Measurements from ENCODE around the gene TIMM17B. TPM values are rescaled to one million over a fixed set of nuclear protein-coding genes. Genes with fewer than 3 reads are reported as not detected.

The TIMM17B gene
- total RNA-seq, 1 donor from 2014 or later, result 95.7 TPM

DNA sequence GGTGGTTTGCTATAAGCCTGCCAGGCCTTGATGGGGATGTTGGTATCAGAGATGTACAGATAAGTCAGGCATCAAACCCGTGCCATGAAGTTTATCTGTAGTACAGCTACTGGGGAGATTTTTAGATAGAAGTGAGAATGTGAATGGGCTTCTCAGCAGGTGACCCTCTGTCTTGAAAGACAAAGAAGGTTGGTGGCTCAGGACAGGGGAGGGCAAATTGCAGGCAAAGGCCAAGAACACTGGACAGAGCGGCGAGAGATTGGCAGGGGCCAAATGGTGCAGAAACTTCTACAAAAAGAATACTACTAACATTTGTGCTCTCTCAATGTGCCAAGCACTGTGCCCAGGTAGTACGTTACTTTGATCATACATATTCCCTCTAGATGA lies 23.1 kb upstream of the TIMM17B start:
- H3K27ac Mint-ChIP-seq (ENCODE audit: unreplicated experiment), result no peak overlapping the region
- H3K9me3 Mint-ChIP-seq, result no peaks in the 10 kb centered on the region
- no peaks in the 10 kb centered on the region for H3K27me3 Mint-ChIP-seq (ENCODE audit: low read depth)
- DNase-seq (ENCODE audit: low read depth, low spot score), result no peak
- H3K4me1 Mint-ChIP-seq, result peaks cover 31% of the 10 kb centered on the region
- H3K4me3 Mint-ChIP-seq, result peak overlapping the region; percentile 47
- no peak for TF ChIP-seq CTCF (conservative IDR thresholded peaks at IDR 0.05)
- H3K36me3 Mint-ChIP-seq (ENCODE audit: low read depth), result peaks cover 15% of the 10 kb centered on the region

- no peak for DNase-seq (ENCODE audit: low read depth, low spot score)
- H3K27me3 Mint-ChIP-seq (ENCODE audit: low read depth), result no peaks in the 10 kb centered on the region
- H3K4me3 Mint-ChIP-seq, result peak overlapping the region; percentile 88
- TF ChIP-seq CTCF (conservative IDR thresholded peaks at IDR 0.05), result no peak
- H3K27ac Mint-ChIP-seq (ENCODE audit: unreplicated experiment), result no peak overlapping the region
- peaks cover 31% of the 10 kb centered on the region for H3K4me1 Mint-ChIP-seq
- H3K9me3 Mint-ChIP-seq, result no peaks in the 10 kb centered on the region
- peaks cover 11% of the 10 kb centered on the region for H3K36me3 Mint-ChIP-seq (ENCODE audit: low read depth)
Observed at GRCh38 chrX:48919947-48920717, 22.6 kb upstream of the TIMM17B start.

GRCh38 chrX:48919360-48919841 lies 21.8 kb upstream of the TIMM17B start:
- no peaks in the 10 kb centered on the region for H3K27me3 Mint-ChIP-seq (ENCODE audit: low read depth)
- H3K27ac Mint-ChIP-seq (ENCODE audit: unreplicated experiment), result no peak overlapping the region

DNA sequence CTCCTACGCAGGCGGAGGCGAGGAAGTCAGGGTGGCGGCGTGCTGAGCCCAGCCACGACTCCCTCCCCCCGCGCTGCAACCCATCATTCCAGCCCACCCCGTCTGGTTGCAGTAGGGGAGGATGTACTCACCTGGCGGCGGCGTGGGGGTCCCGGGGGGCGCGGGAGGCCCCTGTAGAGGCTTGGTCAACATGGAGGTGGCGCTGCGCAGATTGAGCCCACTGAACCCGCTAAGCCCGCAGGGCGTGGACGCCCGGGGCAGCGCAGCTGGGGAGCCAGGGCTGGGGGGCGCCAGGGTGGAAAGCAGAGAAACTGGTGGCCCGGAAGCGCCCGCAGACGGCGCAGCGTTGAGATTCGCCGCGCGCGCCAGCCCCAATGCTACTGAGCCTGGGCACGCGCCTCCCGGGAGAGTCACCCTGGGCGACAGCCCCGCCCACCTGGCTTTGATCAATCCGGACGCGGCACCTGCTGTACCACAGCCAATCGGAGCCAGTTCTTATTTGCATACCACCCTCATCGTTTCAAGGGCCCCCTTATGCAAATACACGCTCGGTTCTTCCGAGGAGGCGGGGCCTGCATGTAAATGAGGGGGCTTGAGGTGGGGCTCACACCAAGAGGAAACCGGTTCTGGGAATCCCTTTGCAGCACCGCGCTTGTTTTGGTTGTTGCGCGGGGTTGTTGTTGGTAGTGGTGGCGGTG lies 21.2 kb upstream of the TIMM17B start, which contains the start of gene PIM2:
TSS of gene PIM2 (minus strand) at position 382 of the 698 bp plus-strand sequence. CDS start at position 192, 190 bp downstream.
- Mint-ChIP-seq H3K36me3 (ENCODE audit: low read depth) (peaks cover 4% of the 10 kb centered on the region), H3K27me3 (ENCODE audit: low read depth) (no peaks in the 10 kb centered on the region), H3K4me1 (peaks cover 31% of the 10 kb centered on the region), H3K27ac (ENCODE audit: unreplicated experiment) (peak within 1 kb of the TSS; percentile 57), H3K4me3 (peak within 1 kb of the TSS; percentile 88), H3K9me3 (no peaks in the 10 kb centered on the region)
- TF ChIP-seq CTCF (conservative IDR thresholded peaks at IDR 0.05), result no peak
- peak; percentile 76 for DNase-seq (ENCODE audit: low read depth, low spot score)

More at GRCh38 chrX:48919360-48919841, 21.8 kb upstream of the TIMM17B start:
- H3K9me3 Mint-ChIP-seq, result no peaks in the 10 kb centered on the region
- TF ChIP-seq CTCF (conservative IDR thresholded peaks at IDR 0.05), result no peak
- DNase-seq (ENCODE audit: low read depth, low spot score), result no peak
- peaks cover 31% of the 10 kb centered on the region for H3K4me1 Mint-ChIP-seq
- H3K36me3 Mint-ChIP-seq (ENCODE audit: low read depth), result peaks cover 9% of the 10 kb centered on the region
- H3K4me3 Mint-ChIP-seq, result peak overlapping the region; percentile 88

DNA sequence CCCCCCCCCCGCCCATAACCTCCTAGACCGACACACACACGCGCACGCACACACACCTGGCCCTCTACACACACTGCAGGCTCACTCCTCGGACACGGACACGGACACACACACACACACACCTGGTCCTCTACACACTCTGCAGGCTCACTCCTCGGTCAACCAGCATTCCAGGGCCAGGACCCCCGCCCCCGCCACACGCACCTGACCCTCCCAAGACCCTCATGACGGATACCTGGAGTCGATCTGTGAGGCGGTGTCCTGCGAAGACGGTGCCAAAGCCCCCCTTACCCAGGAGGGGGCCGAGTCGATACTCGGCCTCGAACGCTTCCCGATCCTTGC lies 20.7 kb upstream of the TIMM17B start:
- Mint-ChIP-seq H3K4me1 (peaks cover 31% of the 10 kb centered on the region), H3K9me3 (no peaks in the 10 kb centered on the region), H3K27ac (ENCODE audit: unreplicated experiment) (peak overlapping the region; percentile 57), H3K36me3 (ENCODE audit: low read depth) (peaks cover 4% of the 10 kb centered on the region), H3K4me3 (peak overlapping the region; percentile 88), H3K27me3 (ENCODE audit: low read depth) (no peaks in the 10 kb centered on the region)
- no peak for TF ChIP-seq CTCF (conservative IDR thresholded peaks at IDR 0.05)
- no peak for DNase-seq (ENCODE audit: low read depth, low spot score)

Measured in neural crest cell (in vitro differentiated cells).